Stimulated activated CD4-positive, alpha-beta T cell treated with anti-CD3 and anti-CD28 coated beads, Interleukin-4, amount 100 ng/mL, for 4 hours (primary cell): Measurements from ENCODE around the gene COL16A1.
"Not testable (repeated sequence)": the region's sequence is repeated elsewhere in the genome, so short reads cannot be mapped to it uniquely, and the experiment has no call there.

Experiments used
- DNase-seq, 2 experiments: peaks; one replicate each; pipeline ENCODE4 v3.0.0-alpha.2; 2020

Gene COL16A1

GRCh38 chr1:31732751-31733289 lies 29.0 kb upstream of the COL16A1 start:
- no peak for DNase-seq

- no peak for DNase-seq
Observed at GRCh38 chr1:31732343-31732742, 28.5 kb upstream of the COL16A1 start.

GRCh38 chr1:31731049-31731565 lies 27.3 kb upstream of the COL16A1 start:
- DNase-seq = no peak

GRCh38 chr1:31730336-31731048 lies 26.7 kb upstream of the COL16A1 start:
- no peak for DNase-seq

GRCh38 chr1:31727849-31728248 lies 24.0 kb upstream of the COL16A1 start:
- DNase-seq = no peak

- DNase-seq = no peak
Observed at GRCh38 chr1:31727195-31727594, 23.4 kb upstream of the COL16A1 start.

- DNase-seq = no peak
Observed at GRCh38 chr1:31726715-31727114, 22.9 kb upstream of the COL16A1 start.

- no peak for DNase-seq
Observed at GRCh38 chr1:31725777-31726535, 22.1 kb upstream of the COL16A1 start.

GRCh38 chr1:31725134-31725533 lies 21.3 kb upstream of the COL16A1 start:
- DNase-seq = no peak

GRCh38 chr1:31723828-31724359 lies 20.1 kb upstream of the COL16A1 start:
- DNase-seq = peak in 1 of 2 experiments; percentile 40

- DNase-seq = no peak
Observed at GRCh38 chr1:31718327-31718897, 14.6 kb upstream of the COL16A1 start.

- DNase-seq = no peak
Observed at GRCh38 chr1:31717341-31717740, 13.5 kb upstream of the COL16A1 start.

GRCh38 chr1:31715873-31716220 lies 12.0 kb upstream of the COL16A1 start:
- no peak for DNase-seq

GRCh38 chr1:31715087-31715872 lies 11.5 kb upstream of the COL16A1 start:
- peak in 1 of 2 experiments; percentile 36 for DNase-seq

- DNase-seq = peak; percentile 15 to 26
Observed at GRCh38 chr1:31714442-31715086, 10.7 kb upstream of the COL16A1 start.

- no peak for DNase-seq
Observed at GRCh38 chr1:31712630-31713029, 8.8 kb upstream of the COL16A1 start.

GRCh38 chr1:31712068-31712467 lies 8.3 kb upstream of the COL16A1 start:
- no peak for DNase-seq

- no peak for DNase-seq
Observed at GRCh38 chr1:31708324-31708723, 4.5 kb upstream of the COL16A1 start.

GRCh38 chr1:31707711-31708110 lies 3.9 kb upstream of the COL16A1 start:
- DNase-seq = no peak

GRCh38 chr1:31707059-31707600 lies 3.3 kb upstream of the COL16A1 start:
- not testable (repeated sequence) for DNase-seq

GRCh38 chr1:31706384-31707058 lies 2.7 kb upstream of the COL16A1 start:
- no peak for DNase-seq
